HepG2 (cell line): Measurements from ENCODE around the gene EPO. TPM values are rescaled to one million over a fixed set of nuclear protein-coding genes. Genes with fewer than 3 reads are reported as not detected.

Source experiments
- CREB1 ChIP-seq, 2 experiments: fragments of 450-650 bp in 1 of 2; IDR thresholded peaks; 2 replicates each; pipeline ENCODE4 v1.6.1; 2016 to 2017; ENCODE audit warnings: control low read depth in 1 of 2, mild to moderate bottlenecking in 1 of 2, missing compliant biosample characterization in 1 of 2, missing genetic modification characterization in 1 of 2
- HNRNPLL ChIP-seq: fragments of 200-400 bp; formaldehyde crosslinking; IDR thresholded peaks from 2 replicates; pipeline ENCODE4 v1.6.1; 2017; ENCODE audit warnings: mild to moderate bottlenecking, low read depth, low read length; ENCODE audit not compliant: poor library complexity, severe bottlenecking
- IKZF4 ChIP-seq: sonication (generic); formaldehyde crosslinking; IDR thresholded peaks from 2 replicates; pipeline ENCODE4 v1.5.1; 2020; ENCODE audit warnings: borderline replicate concordance, mild to moderate bottlenecking, low read depth, missing genetic modification reagents; ENCODE audit errors: not compliant biosample characterization
- JDP2 ChIP-seq: sonication (generic); formaldehyde crosslinking; IDR thresholded peaks from 2 replicates; pipeline ENCODE4 v1.8.1; 2022; ENCODE audit warnings: missing genetic modification reagents, borderline replicate concordance
- KLF12 ChIP-seq: sonication (generic); formaldehyde crosslinking; IDR thresholded peaks from 2 replicates; pipeline ENCODE4 v1.4.0; 2020; ENCODE audit warnings: missing genetic modification reagents, borderline replicate concordance
- KLF6 ChIP-seq: IDR thresholded peaks from 2 replicates; pipeline ENCODE4 v1.8.0; 2016; ENCODE audit warnings: missing biosample characterization, missing genetic modification reagents
- MYNN ChIP-seq: sonication (generic); formaldehyde crosslinking; IDR thresholded peaks from 2 replicates; pipeline ENCODE4 v1.4.0; 2020; ENCODE audit warnings: mild to moderate bottlenecking, low read depth, missing genetic modification reagents
- NRL ChIP-seq: sonication (generic); formaldehyde crosslinking; IDR thresholded peaks from 2 replicates; pipeline ENCODE4 v1.5.0; 2020; ENCODE audit warnings: missing genetic modification reagents, mild to moderate bottlenecking, moderate library complexity, borderline replicate concordance
- PCBP1 ChIP-seq: fragments of 200-400 bp; formaldehyde crosslinking; IDR thresholded peaks from 2 replicates; pipeline ENCODE4 v1.6.1; 2017; ENCODE audit warnings: mild to moderate bottlenecking, low read depth, low read length, borderline replicate concordance
- SMAD3 ChIP-seq: sonication (generic); formaldehyde crosslinking; IDR thresholded peaks from 2 replicates; pipeline ENCODE4 v1.4.0; 2020; ENCODE audit warnings: missing genetic modification reagents
- SNAPC2 ChIP-seq: sonication (generic); formaldehyde crosslinking; IDR thresholded peaks from 2 replicates; pipeline ENCODE4 v1.8.1; 2022; ENCODE audit warnings: mild to moderate bottlenecking, missing genetic modification reagents
- TBL1XR1 ChIP-seq: fragments of 150-350 bp; IDR thresholded peaks from 2 replicates; pipeline ENCODE4 v1.6.1; 2014; ENCODE audit warnings: borderline replicate concordance, low read length; ENCODE audit not compliant: partially characterized antibody
- XBP1 ChIP-seq: sonication (generic); formaldehyde crosslinking; IDR thresholded peaks from 2 replicates; pipeline ENCODE4 v1.5.0; 2020; ENCODE audit warnings: missing genetic modification reagents
- ZBTB7B ChIP-seq: sonication (generic); formaldehyde crosslinking; IDR thresholded peaks from 2 replicates; pipeline ENCODE4 v1.4.0; 2020; ENCODE audit warnings: missing genetic modification reagents
- ZFP1 ChIP-seq: IDR thresholded peaks from 2 replicates; pipeline ENCODE4 v1.6.1; 2016
- ZNF292 ChIP-seq: sonication (generic); formaldehyde crosslinking; IDR thresholded peaks from 2 replicates; pipeline ENCODE4 v1.8.1; 2022; ENCODE audit warnings: mild to moderate bottlenecking, low read depth, missing genetic modification reagents, borderline replicate concordance
- ZNF335 ChIP-seq: sonication (generic); formaldehyde crosslinking; IDR thresholded peaks from 2 replicates; pipeline ENCODE4 v1.4.0; 2020; ENCODE audit warnings: missing genetic modification reagents
- ZNF446 ChIP-seq: sonication (generic); formaldehyde crosslinking; IDR thresholded peaks from 2 replicates; pipeline ENCODE4 v1.5.0; 2020; ENCODE audit warnings: mild to moderate bottlenecking, missing genetic modification reagents
- ZNF557 ChIP-seq: sonication (generic); formaldehyde crosslinking; IDR thresholded peaks from 2 replicates; pipeline ENCODE4 v1.4.0; 2020; ENCODE audit warnings: missing genetic modification reagents
- ZNF576 ChIP-seq: sonication (generic); formaldehyde crosslinking; IDR thresholded peaks from 2 replicates; pipeline ENCODE4 v1.4.0; 2020; ENCODE audit warnings: mild to moderate bottlenecking, missing genetic modification reagents
- ZNF614 ChIP-seq: IDR thresholded peaks from 2 replicates; pipeline ENCODE4 v1.6.1; 2018; ENCODE audit warnings: missing biosample characterization, missing genetic modification reagents, inconsistent platforms, borderline replicate concordance
- ZNF639 ChIP-seq: conservative IDR thresholded peaks from 2 replicates; pipeline ENCODE4 v1.6.1; 2018; ENCODE audit warnings: missing genetic modification reagents
- ZNF773 ChIP-seq: sonication (generic); formaldehyde crosslinking; IDR thresholded peaks from 2 replicates; pipeline ENCODE4 v1.4.0; 2020; ENCODE audit warnings: missing genetic modification reagents, borderline replicate concordance
- ZNF777 ChIP-seq: sonication (generic); formaldehyde crosslinking; IDR thresholded peaks from 2 replicates; pipeline ENCODE4 v1.4.0; 2020; ENCODE audit warnings: missing genetic modification reagents
- ZSCAN25 ChIP-seq: sonication (generic); formaldehyde crosslinking; IDR thresholded peaks from 2 replicates; pipeline ENCODE4 v1.8.0; 2022; ENCODE audit warnings: mild to moderate bottlenecking, missing genetic modification reagents
- polyA plus RNA-seq, 8 experiments: library from polyadenylated mRNA; depleted of rRNA in 3 of 8; stranded (reverse) in 7 of 8; unstranded in 1 of 8; fragments of >200 nt; fragmentation: Illumina TruSeq in 4 of 8; extraction: Trizol in 4 of 8; gene quantifications; 2 replicates each; pipeline versions ENCODE4 v1.2.1 to v1.2.3, GENCODE V29; 2011 to 2016; ENCODE audit warnings: low read depth in 4 of 8, missing spikeins in 1 of 8, mixed read lengths in 1 of 8; ENCODE audit not compliant: insufficient read depth in 1 of 8
- total RNA-seq, 5 experiments: library from RNA; depleted of rRNA; stranded (reverse); fragments of >200 nt; fragmentation: Illumina TruSeq; extraction: Trizol; gene quantifications; 2 replicates each; pipeline ENCODE4 v1.2.3, GENCODE V29; 2016; ENCODE audit warnings: low read depth in 1 of 5
- TF ChIP-seq, protein P1 (sequence below), 2 experiments: sonication (generic) in 1 of 2; formaldehyde crosslinking in 1 of 2; IDR thresholded peaks; 2 replicates each; pipeline versions ENCODE4 v1.5.1 to v1.6.1; 2011 to 2020; ENCODE audit warnings: borderline replicate concordance in 1 of 2, low read depth in 1 of 2, low read length in 1 of 2, mild to moderate bottlenecking in 1 of 2, missing genetic modification reagents in 1 of 2, moderate library complexity in 1 of 2
- TF ChIP-seq, protein P2 (sequence below): sonication (generic); formaldehyde crosslinking; IDR thresholded peaks from 2 replicates; pipeline ENCODE4 v1.4.0; 2020; ENCODE audit warnings: missing genetic modification reagents, low read depth, mild to moderate bottlenecking, borderline replicate concordance

Gene EPO
- total and polyA plus RNA-seq, 2 of the 13 experiments (the other 11 are each of a cell fraction or from before 2014, with no cell fraction given): 10.3 to 25.7 TPM

DNA sequence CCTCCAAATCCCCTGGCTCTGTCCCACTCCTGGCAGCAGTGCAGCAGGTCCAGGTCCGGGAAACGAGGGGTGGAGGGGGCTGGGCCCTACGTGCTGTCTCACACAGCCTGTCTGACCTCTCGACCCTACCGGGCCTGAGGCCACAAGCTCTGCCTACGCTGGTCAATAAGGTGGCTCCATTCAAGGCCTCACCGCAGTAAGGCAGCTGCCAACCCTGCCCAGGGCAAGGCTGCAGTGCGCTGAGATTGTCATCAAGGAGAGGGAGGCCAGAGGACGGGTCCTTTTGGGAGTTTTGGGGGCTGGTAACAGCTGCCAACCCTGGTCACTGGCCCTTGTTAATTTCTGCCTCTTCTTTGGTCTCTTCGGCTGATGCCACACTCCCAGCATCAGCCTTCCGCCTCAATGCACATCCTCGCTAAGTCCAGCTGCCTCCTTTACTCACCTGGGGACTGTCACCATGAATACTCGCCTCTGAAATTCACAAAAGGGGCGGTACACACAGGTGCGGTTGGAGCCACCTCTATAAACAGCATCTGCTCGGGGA lies 3.5 kb downstream of the EPO start (continued):
- TF ChIP-seq, protein P1, sequence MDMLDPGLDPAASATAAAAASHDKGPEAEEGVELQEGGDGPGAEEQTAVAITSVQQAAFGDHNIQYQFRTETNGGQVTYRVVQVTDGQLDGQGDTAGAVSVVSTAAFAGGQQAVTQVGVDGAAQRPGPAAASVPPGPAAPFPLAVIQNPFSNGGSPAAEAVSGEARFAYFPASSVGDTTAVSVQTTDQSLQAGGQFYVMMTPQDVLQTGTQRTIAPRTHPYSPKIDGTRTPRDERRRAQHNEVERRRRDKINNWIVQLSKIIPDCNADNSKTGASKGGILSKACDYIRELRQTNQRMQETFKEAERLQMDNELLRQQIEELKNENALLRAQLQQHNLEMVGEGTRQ (IDR thresholded peaks at IDR 0.05; ENCODE audit: low read depth, low read length): no peak
- TF ChIP-seq, protein P1 (CRISPR knock-in tag; IDR thresholded peaks at IDR 0.05; ENCODE audit: borderline replicate concordance): no peak
- TF ChIP-seq ZNF639 (CRISPR knock-in tag) (no peak), ZNF773 (CRISPR knock-in tag) (no peak), ZNF777 (CRISPR knock-in tag) (no peak), ZBTB7B (CRISPR knock-in tag) (peak; percentile 56; the same call in 1 of the 2 replicates), KLF12 (CRISPR knock-in tag) (no peak), ZNF292 (CRISPR knock-in tag) (peak; percentile 76; the same call in 1 of the 2 replicates), NRL (CRISPR knock-in tag) (peak; percentile 88), KLF6 (CRISPR knock-in tag) (no peak), HNRNPLL (no peak), JDP2 (CRISPR knock-in tag) (no peak), ZNF614 (CRISPR knock-in tag) (no peak), SNAPC2 (CRISPR knock-in tag) (no peak), TBL1XR1 (no peak), ZNF335 (peak; percentile 66; the same call in 1 of the 2 replicates), XBP1 (CRISPR knock-in tag) (no peak), ZSCAN25 (CRISPR knock-in tag) (no peak; the same call in none of the 2 replicates), ZFP1 (CRISPR knock-in tag) (no peak), CREB1 (IDR thresholded peaks at IDR 0.05) (no peak), CREB1 (CRISPR knock-in tag; IDR thresholded peaks at IDR 0.05) (no peak), IKZF4 (CRISPR knock-in tag) (peak; percentile 78), PCBP1 (no peak), ZNF446 (CRISPR knock-in tag) (no peak), MYNN (CRISPR knock-in tag) (no peak), SMAD3 (no peak), ZNF576 (CRISPR knock-in tag) (no peak), ZNF557 (CRISPR knock-in tag) (no peak)
- TF ChIP-seq, protein P2, sequence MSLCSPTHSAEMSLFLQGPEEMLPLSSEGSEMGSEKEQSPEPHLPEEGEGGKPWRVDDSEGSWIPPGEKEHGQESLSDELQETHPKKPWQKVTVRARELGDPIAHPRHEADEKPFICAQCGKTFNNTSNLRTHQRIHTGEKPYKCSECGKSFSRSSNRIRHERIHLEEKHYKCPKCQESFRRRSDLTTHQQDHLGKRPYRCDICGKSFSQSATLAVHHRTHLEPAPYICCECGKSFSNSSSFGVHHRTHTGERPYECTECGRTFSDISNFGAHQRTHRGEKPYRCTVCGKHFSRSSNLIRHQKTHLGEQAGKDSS (CRISPR knock-in tag): no peak
